Activated CD4-positive, alpha-beta T cell treated with anti-CD3 and anti-CD28 coated beads, Interleukin-2, amount 10 ng/mL, durations not matched to agents 7 days and 5 days (primary cell): Measurements from ENCODE around the gene POLR3H. TPM values are rescaled to one million over a fixed set of nuclear protein-coding genes. Genes with fewer than 3 reads are reported as not detected.

Source experiments
- CTCF ChIA-PET: fragments of 350-600 bp; sonication (Branson Sonifier 250); formaldehyde crosslinking; loops from one replicate; lab custom pipeline; 2021; ENCODE audit warnings: antibody characterized with exemption; lab: Charles Lee
- POLR2A ChIA-PET: fragments of 350-600 bp; sonication (Branson Sonifier 250); formaldehyde crosslinking; loops from one replicate; lab custom pipeline; 2021; ENCODE audit warnings: antibody characterized with exemption; lab: Charles Lee
- DNase-seq: peaks from one replicate; pipeline ENCODE4 v3.0.0-alpha.2; 2020
- H3K27ac Mint-ChIP-seq: one replicate; pipeline ENCODE4 v1.8.0; 2021; ENCODE audit warnings: mild to moderate bottlenecking, moderate library complexity, mixed read lengths
- H3K27me3 Mint-ChIP-seq: one replicate; pipeline ENCODE4 v1.8.0; 2021; ENCODE audit warnings: mixed read lengths
- H3K36me3 Mint-ChIP-seq: one replicate; pipeline ENCODE4 v1.8.0; 2021; ENCODE audit warnings: low read depth, mixed read lengths
- H3K4me1 Mint-ChIP-seq: one replicate; pipeline ENCODE4 v1.8.0; 2021; ENCODE audit warnings: mixed read lengths
- H3K4me3 Mint-ChIP-seq: one replicate; pipeline ENCODE4 v1.8.0; 2021; ENCODE audit warnings: mild to moderate bottlenecking, moderate library complexity, mixed read lengths
- H3K9me3 Mint-ChIP-seq: one replicate; pipeline ENCODE4 v1.8.0; 2021; ENCODE audit warnings: mixed read lengths
- total RNA-seq, 2 experiments: library from RNA; stranded (reverse); gene quantifications; one replicate each; pipeline ENCODE4 v1.2.3, GENCODE V29; 2021

Gene POLR3H
- total RNA-seq, 2 experiments from 2014 or later: 29.1 to 30.1 TPM

DNA sequence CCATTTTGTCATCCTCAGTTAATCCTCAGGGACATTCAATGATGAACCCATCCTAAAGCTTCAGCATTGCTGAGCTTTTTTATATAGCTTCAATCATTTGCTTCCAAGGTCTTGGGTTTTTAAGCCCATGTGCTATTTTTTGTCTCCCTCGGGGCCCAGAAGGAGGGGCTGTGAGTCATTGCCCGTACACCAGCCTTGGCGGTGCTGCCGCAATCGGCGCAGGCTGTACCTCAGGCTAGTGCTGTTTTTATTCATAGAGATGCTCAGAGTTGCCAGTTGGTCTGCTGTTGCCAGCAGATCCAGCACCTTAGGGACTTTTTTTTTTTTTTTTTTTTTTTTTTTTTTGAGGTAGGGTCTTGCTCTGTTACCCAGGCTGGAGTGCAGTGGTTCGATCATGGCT, 39.9 kb downstream of the POLR3H start:
- CTCF ChIA-PET: interaction anchor here (1.8 to 3.1 kb wide), 2 partner anchors 48 to 100 kb away, joined by 4 to 9 read pairs; no protein-coding TSS in a partner anchor
- no peaks in the 10 kb centered on the region for H3K4me1 Mint-ChIP-seq
- no peaks in the 10 kb centered on the region for H3K9me3 Mint-ChIP-seq
- no peak for DNase-seq
- H3K27ac Mint-ChIP-seq: no peak overlapping the region
- H3K27me3 Mint-ChIP-seq: no peaks in the 10 kb centered on the region
- H3K4me3 Mint-ChIP-seq: no peak overlapping the region
- H3K36me3 Mint-ChIP-seq: peaks cover 13% of the 10 kb centered on the region
- POLR2A ChIA-PET: no interaction called here

DNA sequence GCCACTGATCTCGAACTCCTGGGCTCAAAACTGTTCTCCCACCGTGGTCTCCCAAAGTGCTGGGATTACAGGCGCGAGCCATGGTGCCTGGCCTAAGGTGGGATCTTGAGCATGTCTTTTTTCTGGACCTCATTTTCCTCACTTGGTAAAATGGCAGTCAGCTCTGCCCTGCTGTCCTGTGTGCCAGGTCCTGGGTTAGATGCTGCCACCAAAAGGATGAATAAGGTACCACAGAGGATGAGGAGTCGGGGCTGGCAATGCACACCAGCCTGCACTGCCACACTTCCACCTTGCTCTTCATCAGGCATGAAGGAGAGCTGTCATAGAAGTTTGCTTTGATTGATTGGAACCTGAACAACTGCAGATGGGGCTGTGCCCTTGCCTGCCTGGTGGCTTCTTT, 43.1 kb downstream of the POLR3H start:
- DNase-seq: peak; percentile 37
- H3K36me3 Mint-ChIP-seq: peaks cover 10% of the 10 kb centered on the region
- H3K27me3 Mint-ChIP-seq: no peaks in the 10 kb centered on the region
- ChIA-PET CTCF (interaction anchor here (0.8 to 2.3 kb wide), 4 partner anchors 9 to 100 kb away, joined by 3 to 11 read pairs (median 4); no protein-coding TSS in a partner anchor), POLR2A (interaction anchor here (0.6 to 0.9 kb wide), 2 partner anchors 32 to 41 kb away, joined by 3 to 5 read pairs; partner anchors contain the start of genes ACO2 and PHF5A)
- H3K4me3 Mint-ChIP-seq: no peak overlapping the region
- H3K4me1 Mint-ChIP-seq: no peaks in the 10 kb centered on the region
- no peaks in the 10 kb centered on the region for H3K9me3 Mint-ChIP-seq
- H3K27ac Mint-ChIP-seq: no peak overlapping the region

GRCh38 chr22:41500303-41500702, 44.0 kb downstream of the POLR3H start:
- ChIA-PET CTCF (interaction anchor here (0.6 to 2.3 kb wide), 3 partner anchors 34 to 97 kb away, joined by 3 to 11 read pairs (median 3); no protein-coding TSS in a partner anchor), POLR2A (interaction anchor here (0.9 kb wide), 1 partner anchor 31 kb away, joined by 5 read pairs; the partner anchor contains the start of genes ACO2 and PHF5A)
- Mint-ChIP-seq H3K4me1 (no peaks in the 10 kb centered on the region), H3K36me3 (peaks cover 10% of the 10 kb centered on the region), H3K4me3 (no peak overlapping the region), H3K27me3 (no peaks in the 10 kb centered on the region), H3K27ac (no peak overlapping the region), H3K9me3 (no peaks in the 10 kb centered on the region)
- DNase-seq: no peak

DNA sequence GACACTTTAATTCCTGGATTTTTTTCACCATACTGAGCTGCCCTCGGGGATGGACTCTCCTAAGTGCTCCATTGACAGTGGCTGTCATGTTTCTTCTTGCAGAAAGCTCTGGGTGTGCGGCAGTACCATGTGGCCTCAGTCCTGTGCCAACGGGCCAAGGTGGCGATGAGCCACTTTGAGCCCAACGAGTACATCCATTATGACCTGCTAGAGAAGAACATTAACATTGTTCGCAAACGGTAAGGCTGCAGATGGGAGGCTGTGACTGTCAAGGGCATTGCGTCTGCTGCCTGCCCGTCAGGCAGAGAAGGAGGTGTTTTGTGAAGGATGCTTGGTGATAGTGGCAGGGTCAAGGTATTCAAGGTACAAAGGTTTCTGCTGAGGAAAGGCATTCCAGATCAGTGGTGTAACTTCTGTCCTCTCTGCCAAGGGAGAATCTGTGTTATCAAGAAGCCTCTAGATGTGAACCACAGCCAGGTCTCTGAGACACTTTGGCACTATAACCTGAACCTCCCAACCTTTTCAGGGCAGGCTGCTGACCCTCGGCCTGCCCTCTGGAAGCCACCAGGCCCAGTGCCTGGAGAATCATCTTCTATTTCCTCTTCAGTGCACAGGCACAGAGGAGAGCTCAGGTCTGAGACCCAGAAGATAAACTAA, 44.5 kb downstream of the POLR3H start:
- Mint-ChIP-seq H3K36me3 (peaks cover 10% of the 10 kb centered on the region), H3K27me3 (no peaks in the 10 kb centered on the region), H3K4me3 (no peak overlapping the region), H3K4me1 (no peaks in the 10 kb centered on the region), H3K9me3 (no peaks in the 10 kb centered on the region), H3K27ac (no peak overlapping the region)
- DNase-seq: no peak
- POLR2A ChIA-PET: no interaction called here
- CTCF ChIA-PET: interaction anchor here (0.6 to 2.3 kb wide), 2 partner anchors 96 to 245 kb away, joined by 3 to 11 read pairs; no protein-coding TSS in a partner anchor

- H3K9me3 Mint-ChIP-seq: no peaks in the 10 kb centered on the region
- CTCF ChIA-PET: interaction anchor here (0.6 kb wide), 2 partner anchors 581 to 945 kb away, joined by 3 read pairs; no protein-coding TSS in a partner anchor
- POLR2A ChIA-PET: no interaction called here
- H3K27me3 Mint-ChIP-seq: no peaks in the 10 kb centered on the region
- no peak for DNase-seq
- H3K4me3 Mint-ChIP-seq: no peak overlapping the region
- H3K27ac Mint-ChIP-seq: no peak overlapping the region
- no peaks in the 10 kb centered on the region for H3K4me1 Mint-ChIP-seq
- peaks cover 8% of the 10 kb centered on the region for H3K36me3 Mint-ChIP-seq
Observed at GRCh38 chr22:41498303-41498835, 45.9 kb downstream of the POLR3H start.

DNA sequence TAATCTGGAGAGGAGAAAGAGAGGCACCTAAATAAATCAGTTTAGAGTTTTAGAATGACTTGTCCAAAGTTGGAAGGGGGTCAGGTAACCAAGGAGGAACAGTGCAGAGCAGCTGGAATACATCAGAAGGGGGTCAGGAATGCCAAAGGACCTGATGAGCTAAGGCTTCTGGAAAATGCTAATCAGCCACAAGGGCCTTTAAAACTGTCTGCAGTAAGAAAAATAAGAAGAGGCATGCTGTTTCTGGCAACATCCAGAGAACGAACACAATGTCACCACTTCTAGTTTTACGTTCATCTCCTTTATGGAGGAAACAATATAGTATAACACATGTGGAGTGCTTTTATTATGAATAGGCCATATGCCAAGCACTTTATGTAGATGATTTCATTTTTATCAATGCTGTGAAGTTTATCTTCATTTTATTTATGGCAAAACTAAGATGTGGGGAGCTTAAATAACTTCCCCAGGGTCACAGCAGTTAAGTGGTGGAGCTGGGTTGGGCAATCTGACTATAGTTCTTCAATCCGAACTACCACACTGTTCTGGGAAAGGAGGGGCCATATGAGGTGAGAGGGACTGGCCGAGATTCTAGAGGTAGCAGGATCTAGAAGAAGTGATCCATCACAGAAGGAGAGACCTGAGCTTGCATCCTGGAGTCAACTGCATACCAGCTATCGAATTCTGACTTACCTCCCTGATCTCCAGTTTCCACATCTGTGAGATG, 52.7 kb downstream of the POLR3H start:
- CTCF ChIA-PET: interaction anchor here (0.5 to 2.0 kb wide), 5 partner anchors 10 to 711 kb away, joined by 3 to 5 read pairs (median 4); no protein-coding TSS in a partner anchor

GRCh38 chr22:41488596-41489385, 55.5 kb downstream of the POLR3H start:
- no peak overlapping the region for H3K4me3 Mint-ChIP-seq
- H3K27ac Mint-ChIP-seq: no peak overlapping the region
- CTCF ChIA-PET: interaction anchor here (0.6 to 1.5 kb wide), 3 partner anchors 20 to 99 kb away, joined by 3 to 4 read pairs (median 3); partner anchors contain the start of genes ACO2 and PHF5A
- H3K27me3 Mint-ChIP-seq: no peaks in the 10 kb centered on the region
- POLR2A ChIA-PET: no interaction called here
- no peaks in the 10 kb centered on the region for H3K36me3 Mint-ChIP-seq
- peaks cover 18% of the 10 kb centered on the region for H3K4me1 Mint-ChIP-seq
- H3K9me3 Mint-ChIP-seq: no peaks in the 10 kb centered on the region
- no peak for DNase-seq

More for the DNA sequence above, 52.7 kb downstream of the POLR3H start:
- DNase-seq: no peak
- peaks cover 6% of the 10 kb centered on the region for H3K4me1 Mint-ChIP-seq
- H3K9me3 Mint-ChIP-seq: no peaks in the 10 kb centered on the region
- no peak overlapping the region for H3K4me3 Mint-ChIP-seq
- no peaks in the 10 kb centered on the region for H3K36me3 Mint-ChIP-seq
- POLR2A ChIA-PET: no interaction called here
- no peaks in the 10 kb centered on the region for H3K27me3 Mint-ChIP-seq
- no peak overlapping the region for H3K27ac Mint-ChIP-seq

DNA sequence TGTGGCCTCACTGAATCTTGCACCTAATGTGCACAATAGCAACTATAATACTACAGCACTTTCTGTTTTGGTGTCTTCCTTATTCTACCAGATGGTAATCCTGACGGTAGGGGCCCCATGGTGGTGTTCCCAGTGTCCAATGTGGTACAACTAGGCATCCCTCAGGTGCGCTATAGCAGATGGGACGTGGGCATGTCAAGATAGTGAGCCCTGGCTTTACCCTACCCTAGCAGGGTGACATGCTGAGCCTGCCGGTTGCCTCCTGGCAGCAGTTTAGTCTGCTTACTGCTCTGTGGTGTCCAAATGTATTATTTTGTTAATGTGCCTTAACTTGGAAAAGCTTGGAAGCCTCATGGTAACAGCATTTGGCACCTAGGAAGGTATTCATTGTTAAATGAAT, 56.2 kb downstream of the POLR3H start:
- DNase-seq: no peak
- Mint-ChIP-seq H3K27me3 (no peaks in the 10 kb centered on the region), H3K27ac (no peak overlapping the region), H3K36me3 (no peaks in the 10 kb centered on the region), H3K9me3 (no peaks in the 10 kb centered on the region), H3K4me3 (no peak overlapping the region), H3K4me1 (peaks cover 19% of the 10 kb centered on the region)
- CTCF ChIA-PET: interaction anchor here (1.5 kb wide), 1 partner anchor 19 kb away, joined by 4 read pairs; the partner anchor contains the start of genes ACO2 and PHF5A
- POLR2A ChIA-PET: no interaction called here

DNA sequence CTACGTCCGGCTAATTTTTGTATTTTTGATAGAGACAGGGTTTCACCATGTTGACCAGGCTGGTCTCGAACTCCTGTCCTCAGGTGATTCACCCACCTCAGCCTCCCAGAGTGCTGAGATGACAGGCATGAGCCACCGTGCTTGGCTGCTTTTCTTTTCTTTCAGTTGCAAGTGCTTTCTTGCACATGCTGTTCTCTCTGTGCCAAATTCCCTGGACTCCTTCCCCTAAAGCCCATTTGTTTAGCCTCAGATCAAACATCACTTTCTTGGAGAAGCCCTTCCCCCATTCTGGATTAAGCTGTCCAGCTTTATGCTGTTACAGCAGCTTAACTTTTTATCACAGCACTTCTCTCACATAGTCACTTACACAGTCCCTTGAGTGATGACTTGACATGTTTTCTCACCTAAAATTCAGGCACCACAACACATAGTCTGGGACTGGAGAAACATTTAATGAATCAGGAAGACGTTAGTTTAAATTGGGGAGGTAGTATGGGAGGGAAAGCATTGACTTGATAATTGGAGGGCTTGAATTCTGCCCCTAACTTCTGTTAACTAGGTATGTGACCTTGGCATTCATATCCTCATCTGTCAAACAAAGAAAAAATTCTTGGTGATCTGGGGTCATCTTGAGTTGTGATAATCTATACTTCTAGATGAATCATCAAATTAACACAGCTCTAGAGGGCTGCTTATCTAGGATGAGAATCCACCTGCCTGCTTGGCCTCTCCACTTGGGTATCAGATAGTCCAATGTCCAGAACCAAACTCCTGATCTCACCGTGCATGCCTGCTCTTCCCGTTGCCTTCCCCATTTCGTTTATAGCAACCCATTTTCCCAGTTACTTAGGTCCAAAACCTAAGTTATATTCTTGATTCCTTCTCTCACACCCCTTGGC, 57.0 kb downstream of the POLR3H start:
- H3K36me3 Mint-ChIP-seq: no peaks in the 10 kb centered on the region
- H3K27ac Mint-ChIP-seq: no peak overlapping the region
- POLR2A ChIA-PET: no interaction called here

DNA sequence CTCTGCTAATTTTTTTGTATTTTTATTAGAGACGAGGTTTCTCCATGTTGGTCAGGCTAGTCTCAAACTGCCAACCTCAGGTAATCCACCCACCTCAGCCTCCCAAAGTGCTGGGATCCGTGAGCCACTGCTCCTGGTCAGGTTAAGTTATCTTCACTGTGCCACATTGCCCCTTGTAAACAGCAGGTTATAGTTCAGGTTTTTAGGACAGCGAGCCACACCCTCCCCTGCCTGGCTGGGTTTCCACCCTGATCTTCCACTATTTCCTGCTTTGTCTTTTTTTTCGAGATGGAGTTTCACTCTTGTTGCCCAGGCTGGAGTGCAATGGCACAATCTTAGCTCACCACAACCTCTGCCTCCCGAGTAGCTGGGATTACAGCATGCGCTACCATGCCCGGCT, 59.2 kb downstream of the POLR3H start:
- Mint-ChIP-seq H3K9me3 (no peaks in the 10 kb centered on the region), H3K4me1 (peaks cover 22% of the 10 kb centered on the region), H3K27ac (no peak overlapping the region), H3K36me3 (no peaks in the 10 kb centered on the region), H3K27me3 (no peaks in the 10 kb centered on the region), H3K4me3 (no peak overlapping the region)
- CTCF ChIA-PET: no interaction called here
- no peak for DNase-seq
- POLR2A ChIA-PET: no interaction called here

More for the DNA sequence above, 57.0 kb downstream of the POLR3H start:
- no peak overlapping the region for H3K4me3 Mint-ChIP-seq
- CTCF ChIA-PET: interaction anchor here (1.3 to 1.5 kb wide), 2 partner anchors 19 to 30 kb away, joined by 3 to 4 read pairs; partner anchors contain the start of genes ACO2 and PHF5A
- no peaks in the 10 kb centered on the region for H3K27me3 Mint-ChIP-seq
- DNase-seq: no peak
- peaks cover 22% of the 10 kb centered on the region for H3K4me1 Mint-ChIP-seq
- no peaks in the 10 kb centered on the region for H3K9me3 Mint-ChIP-seq

DNA sequence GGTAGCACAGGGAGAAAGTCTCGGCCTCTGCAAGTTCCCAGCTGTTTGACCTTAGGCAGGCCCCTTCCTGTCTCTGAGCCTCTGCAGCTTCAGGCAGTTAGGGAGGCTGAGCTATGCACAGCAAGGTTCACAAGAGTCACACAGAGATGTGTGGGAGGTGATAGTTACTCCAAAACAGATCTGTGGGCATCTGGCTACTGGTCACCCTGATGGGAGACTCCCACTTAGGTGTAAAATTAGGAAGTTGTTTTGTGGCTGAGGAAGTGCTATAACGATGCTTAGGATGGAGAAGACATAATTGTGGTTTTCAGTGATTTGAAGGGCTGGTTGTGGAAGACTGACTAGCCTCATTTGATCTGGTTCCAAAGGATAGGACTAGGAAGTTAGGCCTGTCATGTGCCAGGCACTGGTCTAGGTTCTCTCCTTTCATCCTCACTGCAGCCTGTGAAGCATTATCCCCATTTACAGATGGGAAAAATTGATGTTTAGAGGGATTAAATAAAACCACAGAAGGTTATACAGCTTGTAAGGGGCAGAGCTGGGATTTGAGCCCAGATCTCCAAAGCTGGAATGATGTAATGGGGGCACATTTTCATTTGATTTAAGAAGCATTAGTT, 61.8 kb downstream of the POLR3H start:
- peaks cover 20% of the 10 kb centered on the region for H3K4me1 Mint-ChIP-seq
- POLR2A ChIA-PET: interaction anchor here (0.5 kb wide), 1 partner anchor 196 kb away, joined by 3 read pairs; the partner anchor contains the start of gene RANGAP1
- no peak overlapping the region for H3K4me3 Mint-ChIP-seq
- H3K9me3 Mint-ChIP-seq: no peaks in the 10 kb centered on the region
- H3K27me3 Mint-ChIP-seq: no peaks in the 10 kb centered on the region
- CTCF ChIA-PET: interaction anchor here (0.6 kb wide), 1 partner anchor 90 kb away, joined by 5 read pairs; no protein-coding TSS in a partner anchor
- no peaks in the 10 kb centered on the region for H3K36me3 Mint-ChIP-seq
- peak overlapping the region; percentile 11 for H3K27ac Mint-ChIP-seq
- no peak for DNase-seq
